ENCODE measurements around the gene EGFLAM. TPM values are rescaled to one million over a fixed set of nuclear protein-coding genes. Genes with fewer than 3 reads are reported as not detected.

EGFLAM gene
- total and polyA plus RNA-seq, 9 of the 15 experiments (the other 6 are each of a cell fraction or from before 2014, with no cell fraction given), result 0.09 to 2.5 (median 1.0) TPM

- ChIA-PET CTCF (ENCODE audit: low intra/inter-chr PET ratio) (no interaction called here), POLR2A (no interaction called here)
- in situ Hi-C loops (cut with MboI), result no loop called here
- intact Hi-C loops (cut with micrococcal nuclease), result no loop called here
- DNase-seq (ENCODE audit: extremely low read depth in 1 of 4, low spot score in 3 of 4) (no peak), FAIRE-seq (no peak), ATAC-seq (no peak)
- no peaks in the 10 kb centered on the region for H3K9me1 ChIP-seq (ENCODE audit: control insufficient read depth, insufficient read depth, low read length)
- WGBS (ENCODE audit: insufficient coverage, low coverage, missing lambda C conversion rate), result 2% methylated on average over 3 of the region's 4 CpGs
- no peak for TF ChIP-seq TSC22D4 (tag; IDR thresholded peaks at IDR 0.05)
- no peak overlapping the region for H3K27ac ChIP-seq (ENCODE audit: extremely low read depth, low read depth, low read length)
- peaks cover 0 to 4% of the 10 kb centered on the region in 2 experiments; a peak in 2 of 5 replicates for H3K4me1 ChIP-seq (replicated peaks in 1 of 2; ENCODE audit: control insufficient read depth in 2 of 2, insufficient read depth in 2 of 2, low read length in 2 of 2)
- no peaks in the 10 kb centered on the region for H3K79me2 ChIP-seq (ENCODE audit: control insufficient read depth, insufficient read depth, low read length)
- no peaks in the 10 kb centered on the region for H4K20me1 ChIP-seq (replicated peaks; ENCODE audit: control insufficient read depth, insufficient read depth, low read length)
- H3K27me3 ChIP-seq (ENCODE audit: control insufficient read depth in 2 of 2, insufficient read depth in 2 of 2, low read length in 2 of 2), result peaks cover 14 to 49% of the 10 kb centered on the region in 2 experiments; a peak in 4 of 5 replicates
- no TSS peak for BruUV-seq (replicated peaks)
- H3K4me2 ChIP-seq (ENCODE audit: insufficient read depth, low read length), result no peak overlapping the region
- H3K36me3 ChIP-seq (ENCODE audit: control insufficient read depth, insufficient read depth, low read length), result no peaks in the 10 kb centered on the region
- H3K4me3 ChIP-seq, result no peak overlapping the region
- no peak overlapping the region for H3K9ac ChIP-seq (ENCODE audit: insufficient read depth in 1 of 2, low read depth in 2 of 2, low read length in 2 of 2)
- H2AFZ ChIP-seq (ENCODE audit: low read depth, low read length), result no peak overlapping the region
- no peaks in the 10 kb centered on the region for H3K9me3 ChIP-seq (replicated peaks; ENCODE audit: control insufficient read depth, insufficient read depth, low read depth, low read length)
Measured at GRCh38 chr5:38471709-38472108, 213.3 kb downstream of the EGFLAM start.

- no peak for TF ChIP-seq LEF1 (IDR thresholded peaks at IDR 0.05)
- TF ChIP-seq SIX5 (IDR thresholded peaks at IDR 0.05; ENCODE audit: borderline replicate concordance in 1 of 2, insufficient read depth in 1 of 2, low read depth in 1 of 2, low read length in 2 of 2), result no peak
- TF ChIP-seq ETS2 (tag; IDR thresholded peaks at IDR 0.05; ENCODE audit: borderline replicate concordance, poor library complexity, severe bottlenecking), result no peak
- TF ChIP-seq ZNF589 (CRISPR knock-in tag; IDR thresholded peaks at IDR 0.05; ENCODE audit: low read depth), result no peak
- no peak for TF ChIP-seq ILK (tag; IDR thresholded peaks at IDR 0.05; ENCODE audit: borderline replicate concordance, low read depth)
- no peak for TF ChIP-seq CEBPZ (IDR thresholded peaks at IDR 0.05; ENCODE audit: borderline replicate concordance, low read depth, low read length)
- TF ChIP-seq SMAD4 (CRISPR knock-in tag; conservative IDR thresholded peaks at IDR 0.05), result no peak
- intact Hi-C loops (cut with micrococcal nuclease), result no loop called here
- no peak overlapping the region for H3K27ac ChIP-seq (ENCODE audit: extremely low read depth, low read depth, low read length)
- in situ Hi-C loops (cut with MboI), result no loop called here
- no peaks in the 10 kb centered on the region for H3K9me1 ChIP-seq (ENCODE audit: control insufficient read depth, insufficient read depth, low read length)
- H3K4me2 ChIP-seq (ENCODE audit: insufficient read depth, low read length), result no peak overlapping the region
- no peaks in the 10 kb centered on the region for H3K36me3 ChIP-seq (ENCODE audit: control insufficient read depth, insufficient read depth, low read length)
- no peaks in the 10 kb centered on the region for H3K9me3 ChIP-seq (replicated peaks; ENCODE audit: control insufficient read depth, insufficient read depth, low read depth, low read length)
- no peak overlapping the region for H3K9ac ChIP-seq (ENCODE audit: insufficient read depth in 1 of 2, low read depth in 2 of 2, low read length in 2 of 2)
- no peak overlapping the region for H2AFZ ChIP-seq (ENCODE audit: low read depth, low read length)
- ATAC-seq (no peak), FAIRE-seq (no peak), DNase-seq (ENCODE audit: extremely low read depth in 1 of 4, low spot score in 3 of 4) (no peak)
- ChIA-PET CTCF (ENCODE audit: low intra/inter-chr PET ratio) (no interaction called here), POLR2A (no interaction called here)
- H4K20me1 ChIP-seq (replicated peaks; ENCODE audit: control insufficient read depth, insufficient read depth, low read length), result no peaks in the 10 kb centered on the region
- H3K79me2 ChIP-seq (ENCODE audit: control insufficient read depth, insufficient read depth, low read length), result no peaks in the 10 kb centered on the region
- H3K4me1 ChIP-seq (replicated peaks in 1 of 2; ENCODE audit: control insufficient read depth in 2 of 2, insufficient read depth in 2 of 2, low read length in 2 of 2), result no peaks in the 10 kb centered on the region; a peak in 1 of 5 replicates
- no peak overlapping the region for H3K4me3 ChIP-seq
- BruUV-seq (replicated peaks), result no TSS peak
- H3K27me3 ChIP-seq (ENCODE audit: control insufficient read depth in 2 of 2, insufficient read depth in 2 of 2, low read length in 2 of 2), result peaks cover 14 to 42% of the 10 kb centered on the region in 2 experiments; a peak in 4 of 5 replicates
- WGBS (ENCODE audit: insufficient coverage, low coverage, missing lambda C conversion rate), result 13% methylated on average over 7 of the region's 7 CpGs
Measured at GRCh38 chr5:38472541-38472940, 214.2 kb downstream of the EGFLAM start.

Data from K562 (cell line).